Measurements from ENCODE around the gene ELF1.
"Not testable (repeated sequence)": the region's sequence is repeated elsewhere in the genome, so short reads cannot be mapped to it uniquely, and the experiment has no call there.

The ELF1 gene

DNA sequence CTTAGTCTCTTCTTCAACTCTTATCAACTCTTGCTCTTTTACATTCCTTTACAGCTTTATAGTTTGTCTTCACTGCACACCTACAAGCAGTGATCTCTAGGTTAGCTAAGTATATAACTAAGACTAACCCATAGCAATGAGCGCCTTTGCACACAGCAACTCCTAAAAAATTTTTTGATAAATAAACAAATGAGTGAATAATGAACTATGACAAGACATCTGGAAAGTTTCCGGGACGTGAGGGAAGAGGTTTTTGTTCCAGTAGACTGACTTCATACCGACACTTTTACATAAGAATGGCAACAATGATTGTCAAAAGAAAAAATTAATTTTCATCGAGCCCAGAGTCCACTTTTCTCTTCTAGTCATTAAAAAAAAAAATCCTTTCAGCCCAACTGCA lies 98.3 kb downstream of the ELF1 start:
- peak; percentile 2 for DNase-seq
- in situ Hi-C loops (cut with HindIII; ENCODE audit: low pct_ligation_motif_present, low pct_unique_long_range_greater_than_20kb, low sequenced_read_pairs): no loop called here

DNA sequence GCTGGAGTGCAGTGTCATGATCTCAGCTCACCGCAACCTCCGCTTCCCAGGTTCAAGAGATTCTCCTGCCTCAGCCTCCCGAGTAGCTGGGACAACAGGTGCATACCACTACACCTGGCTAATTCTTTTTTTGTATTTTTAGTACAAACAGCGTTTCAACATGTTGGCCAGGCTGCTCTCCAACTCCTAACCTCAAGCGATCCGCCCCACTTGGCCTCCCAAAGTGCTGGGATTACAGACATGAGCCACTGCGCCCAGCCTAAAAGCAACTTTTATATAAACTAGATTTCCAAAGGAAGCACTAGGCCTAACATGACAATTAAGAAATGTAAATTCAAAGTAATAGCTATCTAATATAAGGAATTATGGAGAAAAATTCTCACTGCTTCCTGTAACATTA lies 99.2 kb downstream of the ELF1 start:
- DNase-seq; in situ Hi-C loops (cut with HindIII; ENCODE audit: low pct_ligation_motif_present, low pct_unique_long_range_greater_than_20kb, low sequenced_read_pairs): not testable (repeated sequence)

DNA sequence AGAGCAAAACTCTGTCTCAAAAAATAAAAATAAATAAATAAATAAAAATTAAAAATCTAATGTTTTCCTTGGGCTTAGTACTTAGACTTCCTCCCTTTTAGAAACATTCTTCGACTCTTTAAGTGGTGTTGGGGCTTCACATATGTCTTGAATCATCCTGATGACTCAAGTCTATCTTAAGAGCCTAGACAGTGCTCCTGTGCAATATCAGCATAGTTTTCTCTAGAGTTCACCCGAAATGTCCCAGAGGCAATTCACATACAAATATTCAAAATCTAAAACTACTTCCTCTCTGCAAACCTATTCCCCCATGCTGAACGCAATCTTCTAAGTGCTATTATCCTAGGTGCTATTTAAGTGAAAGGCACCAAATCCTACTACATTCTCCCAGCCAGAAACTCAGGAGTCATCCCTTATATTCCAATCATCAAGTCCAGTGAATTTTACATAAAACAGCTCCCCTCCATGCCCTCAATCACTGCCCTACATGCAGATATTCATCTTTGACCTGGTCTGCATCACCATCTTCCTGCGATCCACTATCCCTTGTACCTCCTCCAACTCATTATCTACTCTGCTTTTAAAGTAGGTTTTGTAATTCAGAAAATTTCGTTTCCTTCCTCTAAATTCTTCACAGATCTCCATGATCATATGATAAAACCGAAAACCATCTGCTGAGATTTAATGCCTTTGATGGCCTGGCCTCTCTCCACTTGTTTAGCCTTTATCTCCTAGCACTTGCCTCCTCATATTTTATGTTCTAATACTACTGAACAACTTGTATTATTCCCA lies 102.7 kb downstream of the ELF1 start:
- in situ Hi-C loops (cut with HindIII; ENCODE audit: low pct_ligation_motif_present, low pct_unique_long_range_greater_than_20kb, low sequenced_read_pairs): no loop called here
- DNase-seq: no peak

DNA sequence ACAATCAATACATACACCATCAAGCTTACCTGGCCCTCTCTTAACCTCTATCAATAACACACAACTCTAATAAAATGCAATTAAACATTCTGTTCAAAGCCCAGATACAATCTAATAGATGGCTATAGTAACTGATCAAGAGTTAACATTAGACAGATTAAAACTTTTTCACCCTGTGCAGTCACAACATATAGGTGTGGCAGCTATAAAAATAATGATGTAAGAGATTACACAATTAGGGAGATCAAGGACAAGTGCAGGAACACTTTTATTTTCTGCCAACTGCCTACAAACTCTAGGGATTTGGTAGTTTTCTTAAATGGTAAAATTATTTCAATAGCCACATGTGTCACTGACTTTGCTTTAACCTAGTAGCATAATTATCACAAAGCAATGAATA lies 104.3 kb downstream of the ELF1 start:
- not testable (repeated sequence) for DNase-seq

DNA sequence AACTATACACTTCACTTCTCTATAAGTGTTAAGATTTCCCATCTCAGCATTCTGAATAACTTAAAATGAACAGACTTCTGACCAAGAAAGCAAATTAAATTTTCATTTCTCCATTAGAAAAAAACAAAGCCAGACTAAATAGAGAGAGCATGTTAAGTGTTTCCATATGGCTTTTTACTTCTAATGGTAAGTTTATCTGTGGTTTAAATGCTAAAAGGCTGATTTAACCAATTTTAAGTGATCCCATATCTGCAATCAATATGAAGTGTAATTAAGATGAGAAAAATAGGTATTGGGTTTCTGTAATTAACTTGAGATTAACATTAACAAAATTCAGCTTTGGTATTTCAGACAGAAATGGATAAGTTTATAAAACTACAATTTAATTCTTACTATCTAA lies 107.8 kb downstream of the ELF1 start:
- in situ Hi-C loops (cut with HindIII; ENCODE audit: low pct_ligation_motif_present, low pct_unique_long_range_greater_than_20kb, low sequenced_read_pairs): no loop called here

More for the DNA sequence above, 104.3 kb downstream of the ELF1 start:
- in situ Hi-C loops (cut with HindIII; ENCODE audit: low pct_ligation_motif_present, low pct_unique_long_range_greater_than_20kb, low sequenced_read_pairs): not testable (repeated sequence)

DNA sequence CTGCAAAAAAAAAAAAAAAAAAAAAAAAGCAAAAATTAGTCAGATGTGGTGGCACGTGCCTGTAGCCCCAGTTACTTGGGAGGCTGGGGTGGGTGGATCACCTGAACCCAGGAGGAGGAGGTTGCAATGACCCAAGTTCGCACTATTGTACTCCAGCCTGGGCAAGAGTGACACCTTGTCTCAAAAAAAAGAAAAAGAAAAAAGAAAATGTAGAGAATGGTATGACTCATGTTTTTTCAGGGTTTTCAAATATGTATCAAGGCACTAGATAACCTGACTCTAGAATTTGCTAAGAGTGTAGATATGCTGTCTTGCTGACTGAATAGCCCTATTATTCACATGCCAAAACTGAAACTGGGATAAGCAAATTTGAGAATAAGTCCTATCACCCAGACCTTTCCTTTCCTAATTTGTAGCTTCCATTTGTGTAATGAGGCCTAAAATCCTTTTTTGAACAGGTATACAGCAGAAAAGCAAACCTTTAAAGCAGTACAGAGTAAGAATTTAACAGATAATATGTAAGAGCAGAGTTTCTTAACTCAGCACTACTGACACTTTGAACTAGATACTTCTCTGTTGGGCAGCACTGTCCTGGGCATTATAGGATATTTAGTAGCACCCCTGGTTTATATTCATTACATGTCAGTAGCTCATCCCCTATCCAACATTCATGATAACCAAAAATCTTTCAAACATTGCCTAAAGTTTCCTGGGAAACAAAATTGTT lies 108.6 kb downstream of the ELF1 start:
- in situ Hi-C loops (cut with HindIII; ENCODE audit: low pct_ligation_motif_present, low pct_unique_long_range_greater_than_20kb, low sequenced_read_pairs): no loop called here
- no peak for DNase-seq

More for the DNA sequence above, 107.8 kb downstream of the ELF1 start:
- no peak for DNase-seq

DNA sequence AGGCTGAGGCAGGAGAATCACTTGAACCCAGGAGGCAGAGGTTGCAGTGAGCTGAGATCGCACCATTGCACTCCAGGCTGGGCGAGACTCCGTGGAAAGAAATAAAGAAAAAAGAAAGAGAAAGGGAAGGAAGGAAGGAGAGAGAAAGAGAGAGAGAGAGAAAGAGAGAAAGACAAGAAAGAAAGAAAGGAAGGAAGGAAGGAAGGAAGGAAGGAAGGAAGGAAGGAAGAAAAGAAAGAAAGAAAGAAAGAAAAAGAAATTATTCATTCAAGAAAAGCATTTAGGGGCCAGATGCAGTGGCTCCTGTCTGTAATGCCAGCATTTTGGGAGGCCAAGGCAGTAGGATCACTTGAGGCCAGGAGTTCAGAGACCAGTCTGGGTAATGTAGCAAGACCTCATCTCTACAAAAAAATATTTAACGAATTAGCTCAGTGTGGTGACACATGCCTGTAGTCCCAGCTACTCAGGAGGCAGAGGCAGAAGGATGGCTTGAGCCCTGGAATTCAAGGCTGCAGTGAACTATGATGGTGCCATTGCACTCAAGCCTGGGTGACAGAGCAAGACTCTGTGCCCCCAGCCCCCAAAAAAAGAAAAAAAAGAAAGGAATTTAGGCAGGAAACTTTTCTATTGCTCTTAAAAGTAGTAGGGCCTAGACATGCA lies 109.4 kb downstream of the ELF1 start:
- in situ Hi-C loops (cut with HindIII; ENCODE audit: low pct_ligation_motif_present, low pct_unique_long_range_greater_than_20kb, low sequenced_read_pairs): not testable (repeated sequence)

DNA sequence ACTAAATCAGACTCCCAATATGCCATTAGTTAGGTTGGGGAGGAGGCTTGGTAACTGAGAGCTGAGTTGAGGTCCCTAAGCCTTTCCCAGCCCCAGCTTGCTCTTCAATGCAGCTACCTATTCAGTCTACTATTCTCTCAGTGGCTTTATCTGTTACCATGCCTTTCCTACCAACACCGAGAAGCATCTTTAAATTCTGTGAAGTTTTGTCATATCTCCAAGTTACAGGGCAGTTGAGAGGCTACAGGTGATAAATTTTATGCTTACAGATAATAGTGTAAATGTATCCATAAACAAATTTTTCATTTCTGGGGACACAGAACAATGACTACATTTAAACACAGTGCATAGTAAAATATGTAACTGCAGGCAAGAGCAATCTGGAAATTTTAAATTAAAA lies 110.6 kb downstream of the ELF1 start:
- no peak for DNase-seq
- in situ Hi-C loops (cut with HindIII; ENCODE audit: low pct_ligation_motif_present, low pct_unique_long_range_greater_than_20kb, low sequenced_read_pairs): no loop called here

More for the DNA sequence above, 109.4 kb downstream of the ELF1 start:
- not testable (repeated sequence) for DNase-seq

DNA sequence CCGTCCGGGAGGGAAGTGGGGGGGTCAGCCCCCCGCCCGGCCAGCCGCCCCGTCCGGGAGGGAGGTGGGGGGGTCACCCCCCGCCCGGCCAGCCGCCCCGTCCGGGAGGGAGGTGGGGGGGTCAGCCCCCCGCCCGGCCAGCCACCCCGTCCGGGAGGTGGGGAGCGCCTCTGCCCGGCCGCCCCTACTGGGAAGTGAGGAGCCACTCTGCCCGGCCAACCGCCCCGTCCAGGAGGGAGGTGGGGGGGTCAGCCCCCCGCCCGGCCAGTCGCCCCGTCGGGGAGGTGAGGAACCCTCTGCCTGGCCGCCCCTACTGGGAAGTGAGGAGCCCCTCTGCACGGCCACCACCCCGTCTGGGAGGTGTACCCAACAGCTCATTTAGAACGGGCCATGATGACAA lies 118.1 kb downstream of the ELF1 start:
- in situ Hi-C loops (cut with HindIII; ENCODE audit: low pct_ligation_motif_present, low pct_unique_long_range_greater_than_20kb, low sequenced_read_pairs); DNase-seq: not testable (repeated sequence)

DNA sequence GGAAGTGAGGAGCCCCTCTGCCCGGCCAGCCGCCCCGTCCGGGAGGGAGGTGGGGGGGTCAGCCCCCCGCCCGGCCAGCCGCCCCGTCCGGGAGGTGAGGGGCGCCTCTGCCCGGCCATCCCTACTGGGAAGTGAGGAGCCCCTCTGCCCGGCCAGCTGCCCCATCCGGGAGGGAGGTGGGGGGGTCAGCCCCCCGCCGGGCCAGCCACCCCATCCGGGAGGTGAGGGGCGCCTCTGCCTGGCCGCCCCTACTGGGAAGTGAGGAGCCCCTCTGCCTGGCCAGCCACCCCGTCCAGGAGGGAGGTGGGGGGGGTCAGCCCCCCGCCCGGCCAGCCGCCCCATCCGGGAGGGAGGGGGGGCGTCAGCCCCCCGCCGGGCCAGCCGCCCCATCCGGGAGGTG lies 118.5 kb downstream of the ELF1 start:
- DNase-seq; in situ Hi-C loops (cut with HindIII; ENCODE audit: low pct_ligation_motif_present, low pct_unique_long_range_greater_than_20kb, low sequenced_read_pairs): not testable (repeated sequence)

DNA sequence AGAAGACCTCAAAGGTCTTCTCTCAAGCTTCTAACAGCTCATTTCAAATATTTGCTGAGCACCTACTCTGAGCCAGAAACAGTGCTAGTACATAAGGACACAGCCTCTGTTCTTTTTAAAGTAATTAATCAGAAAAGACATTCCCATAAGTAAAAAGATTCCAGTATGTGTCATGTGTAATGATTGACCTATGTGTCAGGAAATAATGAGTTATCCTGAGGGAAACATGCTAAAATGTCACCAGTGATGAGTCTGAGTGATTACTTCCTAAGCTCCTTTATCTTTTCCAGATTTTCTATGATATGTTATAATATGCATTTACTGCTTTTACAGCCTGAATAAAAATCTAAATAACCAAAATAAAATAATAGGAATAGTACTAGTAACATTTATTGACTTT lies 122.1 kb downstream of the ELF1 start:
- in situ Hi-C loops (cut with HindIII; ENCODE audit: low pct_ligation_motif_present, low pct_unique_long_range_greater_than_20kb, low sequenced_read_pairs): no loop called here
- DNase-seq: no peak

DNA sequence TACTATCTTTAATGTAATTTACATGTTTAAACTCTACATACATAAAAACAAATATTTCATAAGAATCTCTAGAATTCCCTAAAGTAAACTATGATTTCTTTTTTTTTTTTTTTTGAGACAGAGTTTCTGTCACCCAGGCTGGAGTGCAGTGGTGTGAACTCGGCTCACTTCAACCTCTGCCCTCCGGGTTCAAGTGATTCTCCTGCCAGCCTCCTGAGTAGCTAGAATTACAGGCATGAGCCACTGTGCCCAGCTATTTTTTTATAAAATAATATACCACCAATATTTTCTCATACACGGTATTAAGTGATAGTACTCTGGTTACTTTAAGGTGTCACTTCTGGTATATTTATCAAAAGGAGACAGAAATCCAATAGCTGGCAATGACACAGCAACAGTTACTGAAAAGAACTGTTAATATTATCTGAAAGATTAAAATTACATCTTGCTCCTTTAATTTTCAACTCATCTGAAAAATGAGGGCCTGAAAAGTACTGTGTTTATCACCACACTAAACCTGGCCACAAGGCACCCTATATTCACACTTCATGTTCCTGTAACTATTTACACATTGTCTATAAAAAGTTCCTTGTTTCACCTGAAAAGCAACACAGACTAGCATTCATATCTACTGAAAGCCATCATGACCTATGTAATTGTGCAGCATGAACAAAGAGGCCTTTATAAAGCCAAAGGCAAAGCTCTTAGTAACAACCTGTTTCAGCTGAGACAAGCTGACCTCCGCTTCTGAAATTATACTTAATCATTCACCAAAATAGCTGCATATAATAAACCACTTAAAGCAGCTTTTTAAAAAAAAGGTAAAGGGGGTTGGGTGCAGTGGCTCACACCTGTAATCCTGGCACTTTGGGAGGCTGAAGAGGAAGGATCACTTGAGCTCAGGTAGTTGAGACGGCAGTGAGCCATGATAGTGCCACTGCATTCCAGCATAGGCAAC lies 123.6 kb downstream of the ELF1 start:
- DNase-seq: no peak
- in situ Hi-C loops (cut with HindIII; ENCODE audit: low pct_ligation_motif_present, low pct_unique_long_range_greater_than_20kb, low sequenced_read_pairs): no loop called here

DNA sequence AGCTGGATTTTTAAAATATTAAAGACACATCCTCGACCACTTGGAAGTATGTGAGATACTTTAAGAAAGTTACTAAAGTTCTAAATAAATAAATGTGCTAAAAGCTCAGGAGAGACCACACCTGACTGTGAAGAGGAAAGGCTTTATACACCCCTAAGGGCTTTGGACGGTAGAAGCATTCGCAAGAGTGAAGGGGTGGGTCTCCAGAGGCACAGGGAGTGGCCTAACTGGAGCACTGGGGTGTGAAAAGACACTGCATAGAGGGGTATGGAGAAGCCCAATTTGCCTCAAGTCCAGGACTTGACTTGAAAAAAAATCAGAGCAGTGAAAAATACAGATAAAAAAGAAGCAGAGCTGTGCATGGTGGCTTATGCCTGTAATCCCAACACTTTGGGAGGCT lies 125.5 kb downstream of the ELF1 start:
- in situ Hi-C loops (cut with HindIII; ENCODE audit: low pct_ligation_motif_present, low pct_unique_long_range_greater_than_20kb, low sequenced_read_pairs): not testable (repeated sequence)

DNA sequence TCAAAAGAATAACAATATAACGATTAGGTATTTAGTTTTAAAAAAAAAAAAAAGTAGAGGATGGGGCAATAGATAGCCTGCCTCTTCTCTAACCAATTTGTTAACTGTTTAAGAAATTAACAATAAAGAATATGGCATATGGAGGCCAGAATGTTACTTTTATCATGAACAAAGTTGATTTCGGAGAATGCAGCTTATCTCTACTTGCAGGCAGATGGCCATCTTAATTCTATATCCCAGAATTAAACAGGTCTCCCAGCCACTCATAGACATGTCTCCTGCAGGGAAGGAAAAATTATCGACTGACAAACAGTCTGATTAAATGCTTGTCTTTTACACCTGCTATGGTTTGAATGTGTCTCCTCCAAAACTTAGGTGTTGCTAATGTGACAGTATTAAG lies 133.1 kb downstream of the ELF1 start:
- DNase-seq: no peak
- in situ Hi-C loops (cut with HindIII; ENCODE audit: low pct_ligation_motif_present, low pct_unique_long_range_greater_than_20kb, low sequenced_read_pairs): no loop called here

More for the DNA sequence above, 125.5 kb downstream of the ELF1 start:
- DNase-seq: not testable (repeated sequence)

DNA sequence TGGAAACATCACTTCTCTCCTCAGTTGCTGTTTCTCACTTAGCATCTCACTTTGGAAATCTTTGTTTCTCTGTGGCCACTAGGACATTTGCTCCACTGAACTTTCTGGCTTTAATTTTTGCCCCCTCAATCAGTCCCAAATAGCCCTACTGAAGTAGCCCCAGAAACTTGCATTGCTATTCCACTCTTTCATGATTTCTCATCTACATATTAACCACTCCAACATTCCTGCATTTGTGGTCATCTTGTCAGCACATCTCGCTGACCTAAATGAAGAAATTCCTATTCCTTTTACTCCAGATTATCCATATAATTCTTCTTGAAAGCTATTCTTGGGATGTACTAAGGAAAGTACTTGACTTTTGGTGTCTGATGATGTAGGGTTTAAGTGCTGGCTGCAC lies 134.9 kb downstream of the ELF1 start:
- in situ Hi-C loops (cut with HindIII; ENCODE audit: low pct_ligation_motif_present, low pct_unique_long_range_greater_than_20kb, low sequenced_read_pairs); DNase-seq: not testable (repeated sequence)
